Panc1 (cell line): ENCODE data around the gene ATP1A1. TPM values are rescaled to one million over a fixed set of nuclear protein-coding genes. Genes with fewer than 3 reads are reported as not detected.

ENCODE experiments used
- ATAC-seq: fragments of 200-7000 bp; cut with Tn5 transposase; 2 replicates; pipeline ENCODE4 v1.9.1; 2020; ENCODE audit warnings: mild to moderate bottlenecking, moderate library complexity
- BruUV-seq: library from RNA; stranded (reverse); fragments of 400-500 nt; replicated peaks from 2 replicates; lab custom pipeline; 2021; lab: Mats Ljungman, UMichigan
- CTCF ChIA-PET: fragments of 300-600 bp; sonication (Branson Sonifier 250); formaldehyde crosslinking; loops from one replicate; lab custom pipeline; 2022; ENCODE audit warnings: antibody characterized with exemption; lab: Charles Lee
- POLR2A ChIA-PET: fragments of 300-600 bp; sonication (Branson Sonifier 250); formaldehyde crosslinking; loops from one replicate; lab custom pipeline; 2022; ENCODE audit warnings: antibody characterized with exemption; lab: Charles Lee
- DNase-seq: peaks from one replicate; pipeline ENCODE4 v3.0.0-alpha.2; 2010; ENCODE audit warnings: low read depth, low spot score
- H3K27ac ChIP-seq: 2 replicates; pipeline ENCODE4 v1.5.1; 2011; ENCODE audit warnings: mild to moderate bottlenecking, low read length, inconsistent platforms
- H3K27me3 ChIP-seq: fragments of 200-500 bp; sonication (Bioruptor generic); 2 replicates; pipeline ENCODE4 v1.6.0; 2014; ENCODE audit warnings: low read length, inconsistent platforms; ENCODE audit not compliant: control insufficient read depth, insufficient read depth
- H3K36me3 ChIP-seq: fragments of 200-500 bp; sonication (Bioruptor generic); 2 replicates; pipeline ENCODE4 v1.5.1; 2014; ENCODE audit warnings: inconsistent platforms, mild to moderate bottlenecking, low read length, moderate library complexity; ENCODE audit not compliant: control insufficient read depth, insufficient read depth
- H3K4me1 ChIP-seq: 2 replicates; pipeline ENCODE4 v1.5.1; 2011; ENCODE audit warnings: inconsistent platforms, mild to moderate bottlenecking, low read length, moderate library complexity; ENCODE audit not compliant: control insufficient read depth, insufficient read depth
- H3K4me3 ChIP-seq, 2 experiments: 2 replicates each; pipeline ENCODE4 v1.5.1; 2011 to 2012; ENCODE audit warnings: low read depth in 2 of 2, low read length in 2 of 2, mild to moderate bottlenecking in 2 of 2, inconsistent platforms in 1 of 2, moderate library complexity in 1 of 2
- H3K9me3 ChIP-seq: fragments of 200-500 bp; sonication (Bioruptor generic); 2 replicates; pipeline ENCODE4 v1.5.1; 2014; ENCODE audit warnings: low read depth, mild to moderate bottlenecking, inconsistent platforms, low read length, moderate library complexity; ENCODE audit not compliant: control insufficient read depth, insufficient read depth
- POLR2AphosphoS5 ChIP-seq: IDR thresholded peaks from 2 replicates; pipeline ENCODE4 v1.6.1; 2012; ENCODE audit warnings: mild to moderate bottlenecking, low read depth, low read length, moderate library complexity
- REST ChIP-seq, 2 experiments: IDR thresholded peaks; 2 replicates each; pipeline ENCODE4 v1.6.1; 2011 to 2012; ENCODE audit warnings: low read depth in 2 of 2, control low read depth in 1 of 2, low read length in 1 of 2, mild to moderate bottlenecking in 1 of 2, moderate library complexity in 1 of 2; ENCODE audit not compliant: insufficient read depth in 1 of 2
- SIN3A ChIP-seq: IDR thresholded peaks from 2 replicates; pipeline ENCODE4 v1.6.1; 2012; ENCODE audit warnings: low read depth, mild to moderate bottlenecking, low read length, moderate library complexity, borderline replicate concordance; ENCODE audit not compliant: insufficient read depth
- TCF7L2 ChIP-seq: IDR thresholded peaks from 2 replicates; pipeline ENCODE4 v1.6.1; 2011; ENCODE audit warnings: mild to moderate bottlenecking, low read depth, low read length, inconsistent platforms
- in situ Hi-C: cut with HindIII; loops from 2 replicates; pipeline ENCODE4 v1.10.0; 2016; ENCODE audit warnings: low sequenced_read_pairs, low pct_unique_long_range_greater_than_20kb
- intact Hi-C: fragments of 100-400 bp; cut with micrococcal nuclease; formaldehyde crosslinking; loops from one replicate; pipeline ENCODE4 v1.10.0; 2022; ENCODE audit not compliant: unreplicated experiment
- total RNA-seq: library from RNA; stranded (reverse); gene quantifications from one replicate; pipeline ENCODE4 v1.2.1, GENCODE V29; 2021; ENCODE audit not compliant: unreplicated experiment
- TF ChIP-seq, protein P1 (sequence below): fragments of 450-650 bp; IDR thresholded peaks from 2 replicates; pipeline ENCODE4 v1.5.1; 2017; ENCODE audit warnings: mild to moderate bottlenecking

Gene ATP1A1
- total RNA-seq, 1 experiment from 2014 or later: 131 TPM

- Histone ChIP-seq H3K27ac (no peak overlapping the region), H3K9me3 (no peaks in the 10 kb centered on the region), H3K36me3 (peaks cover 7% of the 10 kb centered on the region), H3K4me1 (no peaks in the 10 kb centered on the region), H3K4me3 (no peak overlapping the region), H3K27me3 (no peaks in the 10 kb centered on the region)
- ATAC-seq: no peak
- DNase-seq: no peak
- intact Hi-C loops: no loop called here
- ChIA-PET POLR2A (no interaction called here), CTCF (no interaction called here)
- in situ Hi-C loops: no loop called here
- TF ChIP-seq, protein P1, sequence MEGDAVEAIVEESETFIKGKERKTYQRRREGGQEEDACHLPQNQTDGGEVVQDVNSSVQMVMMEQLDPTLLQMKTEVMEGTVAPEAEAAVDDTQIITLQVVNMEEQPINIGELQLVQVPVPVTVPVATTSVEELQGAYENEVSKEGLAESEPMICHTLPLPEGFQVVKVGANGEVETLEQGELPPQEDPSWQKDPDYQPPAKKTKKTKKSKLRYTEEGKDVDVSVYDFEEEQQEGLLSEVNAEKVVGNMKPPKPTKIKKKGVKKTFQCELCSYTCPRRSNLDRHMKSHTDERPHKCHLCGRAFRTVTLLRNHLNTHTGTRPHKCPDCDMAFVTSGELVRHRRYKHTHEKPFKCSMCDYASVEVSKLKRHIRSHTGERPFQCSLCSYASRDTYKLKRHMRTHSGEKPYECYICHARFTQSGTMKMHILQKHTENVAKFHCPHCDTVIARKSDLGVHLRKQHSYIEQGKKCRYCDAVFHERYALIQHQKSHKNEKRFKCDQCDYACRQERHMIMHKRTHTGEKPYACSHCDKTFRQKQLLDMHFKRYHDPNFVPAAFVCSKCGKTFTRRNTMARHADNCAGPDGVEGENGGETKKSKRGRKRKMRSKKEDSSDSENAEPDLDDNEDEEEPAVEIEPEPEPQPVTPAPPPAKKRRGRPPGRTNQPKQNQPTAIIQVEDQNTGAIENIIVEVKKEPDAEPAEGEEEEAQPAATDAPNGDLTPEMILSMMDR: no peak
- TF ChIP-seq SIN3A (no peak), TCF7L2 (no peak), REST (IDR thresholded peaks at IDR 0.05; ENCODE audit: insufficient read depth in 1 of 2, low read depth in 2 of 2, low read length in 1 of 2) (no peak), POLR2AphosphoS5 (no peak)
- BruUV-seq: no TSS peak
These were observed 30.6 kb downstream of the ATP1A1 start for GRCh38 chr1:116403496-116404136.

DNA sequence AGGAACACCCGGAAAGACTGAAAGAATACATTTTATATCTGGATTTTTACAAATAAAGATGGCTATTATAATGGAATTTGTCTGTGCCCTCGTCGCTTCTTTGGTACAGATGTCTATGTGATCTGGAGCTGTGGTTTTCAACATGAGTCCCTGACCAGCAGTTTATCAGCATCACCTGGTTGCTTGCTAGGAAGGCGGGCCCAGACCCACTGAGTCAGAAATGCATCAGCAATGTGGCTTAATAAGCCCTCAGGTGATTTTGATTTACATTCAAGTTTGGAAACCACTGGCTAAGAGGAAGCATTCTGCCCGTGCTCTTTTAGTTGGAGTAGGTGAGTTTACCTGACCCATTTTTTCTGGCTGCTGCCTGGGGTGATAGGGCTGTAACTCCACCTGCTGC lies 31.7 kb downstream of the ATP1A1 start:
- H3K4me3 ChIP-seq: no peak overlapping the region
- ChIA-PET CTCF (no interaction called here), POLR2A (no interaction called here)
- ATAC-seq (no peak), DNase-seq (no peak)
- no peaks in the 10 kb centered on the region for H3K4me1 ChIP-seq
- no TSS peak for BruUV-seq
- no peak overlapping the region for H3K27ac ChIP-seq
- in situ Hi-C loops: no loop called here
- intact Hi-C loops: no loop called here
- no peaks in the 10 kb centered on the region for H3K9me3 ChIP-seq
- no peaks in the 10 kb centered on the region for H3K27me3 ChIP-seq
- H3K36me3 ChIP-seq: peaks cover 7% of the 10 kb centered on the region
- TF ChIP-seq REST (IDR thresholded peaks at IDR 0.05; ENCODE audit: insufficient read depth in 1 of 2, low read depth in 2 of 2, low read length in 1 of 2) (no peak), SIN3A (no peak), POLR2AphosphoS5 (no peak), TCF7L2 (no peak)
- TF ChIP-seq, protein P1: no peak
